ENCODE data around the gene SERGEF. TPM values are rescaled to one million over a fixed set of nuclear protein-coding genes. Genes with fewer than 3 reads are reported as not detected.

SERGEF gene
- total and polyA plus RNA-seq, 8 donors, result 9.3 to 158 (median 73.5) TPM; not detected in 1

DNA sequence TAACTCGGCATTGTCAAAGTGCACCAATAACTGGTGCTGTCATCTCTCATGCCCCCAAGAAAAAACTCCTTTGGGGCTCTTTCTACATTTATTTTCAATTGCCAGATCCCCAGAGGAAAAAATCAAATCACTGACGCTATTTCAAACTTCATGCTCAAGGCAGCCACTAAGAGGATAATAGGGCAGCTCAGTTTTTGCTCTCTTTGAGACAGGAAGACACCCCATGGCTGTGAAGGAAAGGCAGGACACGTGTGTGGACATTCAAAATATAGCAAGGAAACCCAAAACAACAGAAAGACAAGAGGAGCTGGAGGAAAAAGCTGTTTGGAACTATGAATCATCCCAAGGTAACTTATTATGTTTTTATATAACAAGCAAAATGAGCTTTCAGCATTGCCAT lies 83.7 kb downstream of the SERGEF start:
- no peak for TF ChIP-seq POLR2AphosphoS5 (IDR thresholded peaks at IDR 0.05)
- TF ChIP-seq EP300 (IDR thresholded peaks at IDR 0.05), result no peak
- no peak for TF ChIP-seq POLR2A (IDR thresholded peaks at IDR 0.05)
- TF ChIP-seq, protein P1, sequence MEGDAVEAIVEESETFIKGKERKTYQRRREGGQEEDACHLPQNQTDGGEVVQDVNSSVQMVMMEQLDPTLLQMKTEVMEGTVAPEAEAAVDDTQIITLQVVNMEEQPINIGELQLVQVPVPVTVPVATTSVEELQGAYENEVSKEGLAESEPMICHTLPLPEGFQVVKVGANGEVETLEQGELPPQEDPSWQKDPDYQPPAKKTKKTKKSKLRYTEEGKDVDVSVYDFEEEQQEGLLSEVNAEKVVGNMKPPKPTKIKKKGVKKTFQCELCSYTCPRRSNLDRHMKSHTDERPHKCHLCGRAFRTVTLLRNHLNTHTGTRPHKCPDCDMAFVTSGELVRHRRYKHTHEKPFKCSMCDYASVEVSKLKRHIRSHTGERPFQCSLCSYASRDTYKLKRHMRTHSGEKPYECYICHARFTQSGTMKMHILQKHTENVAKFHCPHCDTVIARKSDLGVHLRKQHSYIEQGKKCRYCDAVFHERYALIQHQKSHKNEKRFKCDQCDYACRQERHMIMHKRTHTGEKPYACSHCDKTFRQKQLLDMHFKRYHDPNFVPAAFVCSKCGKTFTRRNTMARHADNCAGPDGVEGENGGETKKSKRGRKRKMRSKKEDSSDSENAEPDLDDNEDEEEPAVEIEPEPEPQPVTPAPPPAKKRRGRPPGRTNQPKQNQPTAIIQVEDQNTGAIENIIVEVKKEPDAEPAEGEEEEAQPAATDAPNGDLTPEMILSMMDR (IDR thresholded peaks at IDR 0.05), result no peak

DNA sequence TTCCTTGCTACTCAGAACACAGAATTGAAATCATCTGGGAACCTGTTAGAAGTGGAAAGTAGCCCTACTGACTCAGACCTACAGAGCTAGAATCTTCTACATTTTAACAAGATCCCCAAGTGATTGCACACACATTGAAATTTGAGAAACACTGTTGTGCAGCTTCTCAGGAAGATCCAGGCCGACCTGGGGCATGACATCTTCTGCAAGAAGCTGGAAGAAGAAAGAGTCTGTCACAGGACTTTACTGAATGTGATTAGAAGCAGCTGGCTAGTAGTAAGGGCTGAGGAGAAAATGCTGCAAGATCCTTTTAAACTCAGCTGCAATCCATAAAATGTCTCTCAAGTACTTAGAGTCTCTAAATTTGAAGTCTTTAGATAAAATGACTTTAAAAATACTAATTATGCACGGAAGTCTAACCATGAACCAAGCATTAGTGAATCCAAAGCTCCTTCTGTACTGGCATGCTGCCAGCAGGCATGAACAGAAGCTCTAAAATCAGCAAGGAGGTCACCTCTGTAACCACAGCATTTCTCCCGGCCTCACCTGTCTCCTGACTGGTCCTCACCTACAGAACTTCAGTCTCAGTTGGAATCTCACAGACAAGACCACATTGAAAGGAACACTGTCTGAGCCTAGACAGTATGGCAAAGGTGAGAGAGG lies 85.0 kb downstream of the SERGEF start:
- H3K4me3 ChIP-seq, result no peak overlapping the region
- H3K27ac ChIP-seq, result no peak overlapping the region
- DNase-seq, result peak in 1 of 2 donors; percentile 25
- WGBS, 5 donors, result 59 to 73% (median 62%) methylated on average over 3 of the region's 3 CpGs
- TF ChIP-seq, protein P1 (IDR thresholded peaks at IDR 0.05), result no peak
- TF ChIP-seq POLR2A (IDR thresholded peaks at IDR 0.05) (no peak), POLR2AphosphoS5 (IDR thresholded peaks at IDR 0.05) (no peak), EP300 (IDR thresholded peaks at IDR 0.05) (no peak)
- peaks cover 0 to 4% (median under 1%) of the 10 kb centered on the region in 4 donors for H3K4me1 ChIP-seq
- H3K27me3 ChIP-seq, result no peaks in the 10 kb centered on the region
- intact Hi-C loops (cut with DNase I; ENCODE audit: low total_unique reads), result no loop called here
- peaks cover 0 to 19% (median 12%) of the 10 kb centered on the region in 4 donors for H3K36me3 ChIP-seq
- no peaks in the 10 kb centered on the region for H3K9me3 ChIP-seq

More for the DNA sequence above, 83.7 kb downstream of the SERGEF start:
- no peak overlapping the region for H3K4me3 ChIP-seq
- H3K36me3 ChIP-seq, result peaks cover 0 to 10% (median 8%) of the 10 kb centered on the region in 4 donors
- no peaks in the 10 kb centered on the region for H3K9me3 ChIP-seq
- H3K4me1 ChIP-seq, result peaks cover 0 to 5% (median 0%) of the 10 kb centered on the region in 4 donors
- intact Hi-C loops (cut with DNase I; ENCODE audit: low total_unique reads), result no loop called here
- H3K27me3 ChIP-seq, result no peaks in the 10 kb centered on the region
- 91 to 94% (median 92%) methylated on average over 3 of the region's 3 CpGs for WGBS, 5 donors
- H3K27ac ChIP-seq, result no peak overlapping the region
- DNase-seq, result no peak

DNA sequence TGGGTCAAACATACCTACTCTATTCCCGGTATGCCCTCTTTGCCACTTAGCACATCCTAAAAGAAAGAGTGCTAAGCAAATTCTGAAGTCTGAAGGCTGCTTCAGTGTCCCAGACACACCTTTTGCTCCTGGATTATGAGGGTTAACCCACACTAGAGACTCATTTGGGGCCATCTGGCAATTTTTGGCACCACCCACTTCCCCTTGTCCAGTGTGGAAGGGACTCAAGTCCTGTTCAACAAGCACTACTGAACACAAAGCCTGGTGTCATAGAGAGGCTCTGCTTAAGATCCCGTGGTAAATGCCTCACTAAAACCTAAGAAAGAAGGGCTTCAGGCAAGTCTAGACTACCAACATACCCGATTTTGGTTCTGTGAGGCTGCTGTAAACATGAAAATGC lies 85.8 kb downstream of the SERGEF start:
- Histone ChIP-seq H3K27ac (no peak overlapping the region), H3K4me3 (no peak overlapping the region), H3K9me3 (no peaks in the 10 kb centered on the region), H3K27me3 (no peaks in the 10 kb centered on the region), H3K4me1 (peaks cover 0 to 7% (median 2%) of the 10 kb centered on the region in 4 donors), H3K36me3 (peaks cover 0 to 16% (median 12%) of the 10 kb centered on the region in 4 donors)
- no peak for TF ChIP-seq POLR2AphosphoS5 (IDR thresholded peaks at IDR 0.05)
- TF ChIP-seq, protein P1 (IDR thresholded peaks at IDR 0.05), result no peak
- no peak for TF ChIP-seq EP300 (IDR thresholded peaks at IDR 0.05)
- TF ChIP-seq POLR2A (IDR thresholded peaks at IDR 0.05), result no peak
- 86 to 93% (median 88%) methylated on average over 3 of the region's 3 CpGs for WGBS, 5 donors
- DNase-seq, result no peak
- intact Hi-C loops (cut with DNase I; ENCODE audit: low total_unique reads), result no loop called here

DNA sequence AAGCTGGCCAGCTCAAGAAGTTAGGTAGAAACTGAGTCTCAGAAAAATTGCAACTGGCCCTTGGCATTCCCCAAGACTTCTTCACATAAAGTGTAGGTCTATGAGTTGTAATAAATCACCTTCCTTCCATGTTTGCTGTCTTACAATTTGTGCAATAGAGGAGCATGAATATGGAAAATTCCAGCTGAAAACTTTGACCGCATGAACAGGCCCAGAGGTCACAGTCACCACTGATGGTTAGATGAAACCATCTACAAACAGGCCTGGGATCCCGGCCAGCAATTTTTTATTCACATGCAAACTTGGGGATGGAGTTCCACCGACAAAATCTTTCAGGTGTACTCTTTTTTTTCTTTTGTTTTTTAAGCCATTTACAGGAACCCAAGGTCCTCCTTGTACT lies 88.1 kb downstream of the SERGEF start:
- H3K4me1 ChIP-seq, result peaks cover 0 to 11% (median 2%) of the 10 kb centered on the region in 4 donors
- H3K27ac ChIP-seq, result no peak overlapping the region
- TF ChIP-seq POLR2AphosphoS5 (IDR thresholded peaks at IDR 0.05) (no peak), POLR2A (IDR thresholded peaks at IDR 0.05) (no peak), EP300 (IDR thresholded peaks at IDR 0.05) (no peak)
- TF ChIP-seq, protein P1 (IDR thresholded peaks at IDR 0.05), result no peak
- H3K36me3 ChIP-seq, result peaks cover 0 to 16% (median 12%) of the 10 kb centered on the region in 4 donors
- 85 to 92% (median 90%) methylated on average over 3 of the region's 3 CpGs for WGBS, 5 donors
- no peak for DNase-seq
- no peak overlapping the region for H3K4me3 ChIP-seq
- intact Hi-C loops (cut with DNase I; ENCODE audit: low total_unique reads), result no loop called here
- no peaks in the 10 kb centered on the region for H3K9me3 ChIP-seq
- no peaks in the 10 kb centered on the region for H3K27me3 ChIP-seq
